ENCODE data around the gene PLCB2. TPM values are rescaled to one million over a fixed set of nuclear protein-coding genes. Genes with fewer than 3 reads are reported as not detected.

Gene PLCB2
- total and polyA plus RNA-seq, 2 experiments from 2014 or later: 9.5 to 13.8 TPM

- ATAC-seq: no peak
- H4K20me1 ChIP-seq (replicated peaks; ENCODE audit: insufficient read depth): no peaks in the 10 kb centered on the region
- peaks cover 47% of the 10 kb centered on the region for H3K27me3 ChIP-seq (ENCODE audit: insufficient read depth)
- H3K4me2 ChIP-seq: no peak overlapping the region
- H3K27me3 Mint-ChIP-seq (ENCODE audit: insufficient read depth, low read depth, poor library complexity): peaks cover 39% of the 10 kb centered on the region
- no peak for DNase-seq (ENCODE audit: low spot score)
- H3K36me3 ChIP-seq (ENCODE audit: insufficient read depth): no peaks in the 10 kb centered on the region
- H3K36me3 Mint-ChIP-seq (ENCODE audit: low read depth): no peaks in the 10 kb centered on the region; the same call in 2 of the 3 replicates
- H2AFZ ChIP-seq: no peak overlapping the region
- TF ChIP-seq CREB1 (CRISPR knock-in tag; IDR thresholded peaks at IDR 0.05; ENCODE audit: low read depth) (no peak), EZH2phosphoT487 (IDR thresholded peaks at IDR 0.05; ENCODE audit: unreplicated experiment) (no peak), EZH2 (IDR thresholded peaks at IDR 0.05; ENCODE audit: low read depth, unreplicated experiment) (no peak), ZNF114 (CRISPR knock-in tag; IDR thresholded peaks at IDR 0.05) (no peak)
- TF ChIP-seq, protein P1, sequence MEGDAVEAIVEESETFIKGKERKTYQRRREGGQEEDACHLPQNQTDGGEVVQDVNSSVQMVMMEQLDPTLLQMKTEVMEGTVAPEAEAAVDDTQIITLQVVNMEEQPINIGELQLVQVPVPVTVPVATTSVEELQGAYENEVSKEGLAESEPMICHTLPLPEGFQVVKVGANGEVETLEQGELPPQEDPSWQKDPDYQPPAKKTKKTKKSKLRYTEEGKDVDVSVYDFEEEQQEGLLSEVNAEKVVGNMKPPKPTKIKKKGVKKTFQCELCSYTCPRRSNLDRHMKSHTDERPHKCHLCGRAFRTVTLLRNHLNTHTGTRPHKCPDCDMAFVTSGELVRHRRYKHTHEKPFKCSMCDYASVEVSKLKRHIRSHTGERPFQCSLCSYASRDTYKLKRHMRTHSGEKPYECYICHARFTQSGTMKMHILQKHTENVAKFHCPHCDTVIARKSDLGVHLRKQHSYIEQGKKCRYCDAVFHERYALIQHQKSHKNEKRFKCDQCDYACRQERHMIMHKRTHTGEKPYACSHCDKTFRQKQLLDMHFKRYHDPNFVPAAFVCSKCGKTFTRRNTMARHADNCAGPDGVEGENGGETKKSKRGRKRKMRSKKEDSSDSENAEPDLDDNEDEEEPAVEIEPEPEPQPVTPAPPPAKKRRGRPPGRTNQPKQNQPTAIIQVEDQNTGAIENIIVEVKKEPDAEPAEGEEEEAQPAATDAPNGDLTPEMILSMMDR (conservative IDR thresholded peaks at IDR 0.05; ENCODE audit: low read depth in 2 of 2): peak in 1 of 2 experiments; percentile 43; a peak in 3 of 4 replicates
- H3K79me2 ChIP-seq (replicated peaks; ENCODE audit: insufficient read depth): no peaks in the 10 kb centered on the region
- no peak overlapping the region for H3K4me3 ChIP-seq
- H3K27ac ChIP-seq (ENCODE audit: low read depth): no peak overlapping the region
- peaks cover 13% of the 10 kb centered on the region; the same call in 1 of the 2 replicates for H3F3A ChIP-seq (replicated peaks; ENCODE audit: low read depth)
- H3K4me1 ChIP-seq (ENCODE audit: insufficient read depth): peaks cover 12% of the 10 kb centered on the region
- peaks cover 41% of the 10 kb centered on the region for H3K4me1 Mint-ChIP-seq
- no peak overlapping the region; the same call in 2 of the 3 replicates for H3K4me3 Mint-ChIP-seq
- H3K9me3 Mint-ChIP-seq: no peaks in the 10 kb centered on the region; the same call in 2 of the 3 replicates
- no peak overlapping the region for H3K27ac Mint-ChIP-seq
- no peaks in the 10 kb centered on the region for H3K9me2 ChIP-seq (ENCODE audit: insufficient read depth)
Observed at GRCh38 chr15:40254452-40254851, 53.3 kb downstream of the PLCB2 start.

- H3K36me3 Mint-ChIP-seq (ENCODE audit: low read depth): no peaks in the 10 kb centered on the region; the same call in 2 of the 3 replicates
- DNase-seq (ENCODE audit: low spot score) (no peak), ATAC-seq (peak; percentile 40)
- H3K36me3 ChIP-seq (ENCODE audit: insufficient read depth): no peaks in the 10 kb centered on the region
- peaks cover 2% of the 10 kb centered on the region for H3K4me1 ChIP-seq (ENCODE audit: insufficient read depth)
- H3K9me2 ChIP-seq (ENCODE audit: insufficient read depth): no peaks in the 10 kb centered on the region
- H3K4me2 ChIP-seq: peak overlapping the region; percentile 97
- H3K27me3 ChIP-seq (ENCODE audit: insufficient read depth): peaks cover 47% of the 10 kb centered on the region
- H3K9me3 Mint-ChIP-seq: no peaks in the 10 kb centered on the region; the same call in 2 of the 3 replicates
- H3K27me3 Mint-ChIP-seq (ENCODE audit: insufficient read depth, low read depth, poor library complexity): peaks cover 38% of the 10 kb centered on the region
- H3K27ac Mint-ChIP-seq: no peak overlapping the region
- peaks cover 13% of the 10 kb centered on the region; the same call in 1 of the 2 replicates for H3F3A ChIP-seq (replicated peaks; ENCODE audit: low read depth)
- H3K27ac ChIP-seq (ENCODE audit: low read depth): no peak overlapping the region
- peak overlapping the region; percentile 80 for H3K4me3 Mint-ChIP-seq
- H3K4me1 Mint-ChIP-seq: peaks cover 30% of the 10 kb centered on the region
- peak overlapping the region; percentile 77 for H3K4me3 ChIP-seq
- no peaks in the 10 kb centered on the region for H3K79me2 ChIP-seq (replicated peaks; ENCODE audit: insufficient read depth)
- peak overlapping the region; percentile 97 for H2AFZ ChIP-seq
- no peaks in the 10 kb centered on the region for H4K20me1 ChIP-seq (replicated peaks; ENCODE audit: insufficient read depth)
- TF ChIP-seq CREB1 (CRISPR knock-in tag; IDR thresholded peaks at IDR 0.05; ENCODE audit: low read depth) (no peak), REST (IDR thresholded peaks at IDR 0.05; ENCODE audit: unreplicated experiment) (no peak), ZNF114 (CRISPR knock-in tag; IDR thresholded peaks at IDR 0.05) (no peak), ZNF331 (CRISPR knock-in tag; IDR thresholded peaks at IDR 0.05; ENCODE audit: low read depth) (no peak), EZH2phosphoT487 (IDR thresholded peaks at IDR 0.05; ENCODE audit: unreplicated experiment) (no peak), JUNB (IDR thresholded peaks at IDR 0.05; ENCODE audit: unreplicated experiment) (no peak), NANOG (IDR thresholded peaks at IDR 0.05; ENCODE audit: borderline replicate concordance) (no peak)
- TF ChIP-seq, protein P1 (conservative IDR thresholded peaks at IDR 0.05; ENCODE audit: low read depth in 2 of 2): no peak
Observed at GRCh38 chr15:40253167-40253790, 54.5 kb downstream of the PLCB2 start.

Data from GM23338 (cell line).